Neuronal stem cell (in vitro differentiated cells): Measurements from ENCODE around the gene NRCAM.
A peak's percentile ranks its signal among the peaks of the same experiment; 100 is the strongest.

ENCODE experiments used
- DNase-seq: peaks from one replicate; pipeline ENCODE4 v3.0.0-alpha.2; 2013; ENCODE audit warnings: low spot score
- H2AFZ ChIP-seq: one replicate; pipeline ENCODE4 v1.6.1; 2013; ENCODE audit warnings: mild to moderate bottlenecking, low read length, inconsistent platforms
- H2AK5ac ChIP-seq: 2 replicates; pipeline ENCODE4 v1.6.1; 2013; ENCODE audit warnings: low read depth, mild to moderate bottlenecking, inconsistent platforms, low read length, moderate library complexity, mixed read lengths
- H2BK120ac ChIP-seq: 2 replicates; pipeline ENCODE4 v1.6.1; 2013; ENCODE audit warnings: low read depth, mild to moderate bottlenecking, inconsistent platforms, low read length, moderate library complexity, mixed read lengths
- H2BK12ac ChIP-seq: one replicate; pipeline ENCODE4 v1.6.1; 2013; ENCODE audit warnings: low read length, inconsistent platforms
- H2BK15ac ChIP-seq: 2 replicates; pipeline ENCODE4 v1.6.1; 2013; ENCODE audit warnings: mild to moderate bottlenecking, low read length, inconsistent platforms, mixed read lengths
- H2BK5ac ChIP-seq: one replicate; pipeline ENCODE4 v1.6.1; 2013; ENCODE audit warnings: inconsistent platforms, mild to moderate bottlenecking, low read length, moderate library complexity
- H3K14ac ChIP-seq: one replicate; pipeline ENCODE4 v1.6.1; 2013; ENCODE audit warnings: low read length, inconsistent platforms
- H3K18ac ChIP-seq: 2 replicates; pipeline ENCODE4 v1.6.1; 2013; ENCODE audit warnings: low read length, inconsistent platforms
- H3K23ac ChIP-seq: 2 replicates; pipeline ENCODE4 v1.6.1; 2013; ENCODE audit warnings: low read depth, mild to moderate bottlenecking, mixed read lengths, low read length, inconsistent platforms; ENCODE audit not compliant: poor library complexity
- H3K27ac ChIP-seq: replicated peaks from 3 replicates; pipeline ENCODE4 v1.5.1; 2013; ENCODE audit warnings: low read length, inconsistent platforms
- H3K27me3 ChIP-seq, 3 experiments: 2 replicates each; pipeline ENCODE4 v1.6.1; 2013; ENCODE audit warnings: low read length in 3 of 3, mild to moderate bottlenecking in 2 of 3, inconsistent platforms in 1 of 3, low read depth in 1 of 3, mixed read lengths in 1 of 3, moderate library complexity in 1 of 3; ENCODE audit not compliant: control insufficient read depth in 3 of 3, insufficient read depth in 3 of 3
- H3K36me3 ChIP-seq, 2 donors: replicated peaks in 1 of 2; 2 replicates each; pipeline ENCODE4 v1.6.1; 2013; ENCODE audit warnings: low read length in 2 of 2; ENCODE audit not compliant: control insufficient read depth in 2 of 2, insufficient read depth in 2 of 2
- H3K4ac ChIP-seq: 2 replicates; pipeline ENCODE4 v1.6.1; 2013; ENCODE audit warnings: inconsistent platforms, mild to moderate bottlenecking, low read length, moderate library complexity
- H3K4me1 ChIP-seq, 2 donors: 1 replicate in 1 of 2; 2 replicates in 1 of 2; pipeline ENCODE4 v1.6.1; 2013; ENCODE audit warnings: low read length in 2 of 2, low read depth in 1 of 2; ENCODE audit not compliant: control insufficient read depth in 2 of 2, insufficient read depth in 1 of 2
- H3K4me2 ChIP-seq: one replicate; pipeline ENCODE4 v1.6.1; 2013; ENCODE audit warnings: mild to moderate bottlenecking, low read length, inconsistent platforms; ENCODE audit not compliant: insufficient read depth, poor library complexity, severe bottlenecking
- H3K4me3 ChIP-seq, 2 donors: 2 replicates each; pipeline ENCODE4 v1.5.1; 2013; ENCODE audit warnings: low read length in 2 of 2, mild to moderate bottlenecking in 2 of 2, inconsistent platforms in 1 of 2, moderate library complexity in 1 of 2
- H3K79me1 ChIP-seq: one replicate; pipeline ENCODE4 v1.6.1; 2013; ENCODE audit warnings: low read depth, mild to moderate bottlenecking, inconsistent platforms, low read length, moderate library complexity
- H3K9ac ChIP-seq: one replicate; pipeline ENCODE4 v1.6.1; 2013; ENCODE audit warnings: mild to moderate bottlenecking, low read depth, low read length, inconsistent platforms; ENCODE audit not compliant: poor library complexity
- H3K9me3 ChIP-seq, 2 donors: replicated peaks in 1 of 2; 2 replicates each; pipeline versions ENCODE3 to v1.6.1; 2013; ENCODE audit warnings: low read length in 2 of 2, mild to moderate bottlenecking in 2 of 2, inconsistent platforms in 1 of 2, low read depth in 1 of 2, mixed read lengths in 1 of 2, moderate library complexity in 1 of 2; ENCODE audit not compliant: control insufficient read depth in 2 of 2, insufficient read depth in 1 of 2
- H4K8ac ChIP-seq: one replicate; pipeline ENCODE4 v1.6.1; 2013; ENCODE audit warnings: low read depth, mild to moderate bottlenecking, inconsistent platforms, low read length, moderate library complexity
- H4K91ac ChIP-seq: one replicate; pipeline ENCODE4 v1.6.1; 2013; ENCODE audit warnings: low read length, low read depth, mild to moderate bottlenecking, inconsistent platforms; ENCODE audit not compliant: poor library complexity
- WGBS, 2 donors: extraction: QIAGEN DNeasy Blood & Tissue Kit; methylation state at CpG; one replicate each; pipeline ENCODE4 v1.1.7; 2013; ENCODE audit warnings: missing lambda C conversion rate in 2 of 2, mixed read lengths in 1 of 2; ENCODE audit not compliant: insufficient read length in 2 of 2, insufficient replicate concordance in 1 of 2; ENCODE audit errors: extremely low coverage in 2 of 2; 5-methylcytosine and 5-hydroxymethylcytosine counted together

NRCAM gene

DNA sequence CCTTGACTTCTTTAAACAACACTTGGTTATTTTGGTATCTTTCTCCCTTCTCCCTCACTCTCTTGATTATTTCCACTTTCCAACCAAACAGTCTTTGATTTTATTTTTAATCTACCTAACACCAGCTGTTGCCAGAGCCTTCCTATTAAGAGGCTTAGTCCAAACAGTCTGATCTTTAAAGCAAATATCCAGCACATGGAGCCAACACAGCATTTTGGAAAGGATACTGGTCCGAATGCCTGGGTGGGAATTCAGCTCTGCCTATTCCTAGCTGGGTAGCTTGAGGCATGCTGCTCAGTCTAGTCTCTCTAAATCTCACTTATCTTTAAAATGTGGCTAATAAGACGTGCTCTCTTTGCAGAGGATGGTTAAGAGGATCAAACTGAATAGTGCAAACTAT, 129.3 kb downstream of the NRCAM start:
- Histone ChIP-seq H3K23ac (no peak overlapping the region), H3K4me1 (peaks cover 23 to 67% of the 10 kb centered on the region in 2 donors), H2BK12ac (no peak overlapping the region), H3K4me3 (peak overlapping the region in 1 of 2 donors; percentile 8), H4K91ac (no peak overlapping the region), H2BK120ac (no peak overlapping the region), H4K8ac (no peak overlapping the region), H2AFZ (no peak overlapping the region), H3K79me1 (no peaks in the 10 kb centered on the region), H3K14ac (no peak overlapping the region), H3K9me3 (no peaks in the 10 kb centered on the region), H3K27me3 (peaks cover 0 to 2% (median 0%) of the 10 kb centered on the region in 3 experiments), H3K36me3 (no peaks in the 10 kb centered on the region), H2AK5ac (no peak overlapping the region), H3K27ac (no peak overlapping the region), H3K9ac (no peak overlapping the region), H2BK15ac (no peak overlapping the region), H3K4ac (no peak overlapping the region), H3K4me2 (no peak overlapping the region), H2BK5ac (no peak overlapping the region), H3K18ac (no peak overlapping the region)
- no CpG with 5 or more reads among the region's 2 CpGs for WGBS, 2 donors
- no peak for DNase-seq

GRCh38 chr7:108324053-108325038, 131.9 kb downstream of the NRCAM start:
- Histone ChIP-seq H3K9me3 (peaks cover 0 to 3% of the 10 kb centered on the region in 2 donors), H2AFZ (no peak overlapping the region)

DNA sequence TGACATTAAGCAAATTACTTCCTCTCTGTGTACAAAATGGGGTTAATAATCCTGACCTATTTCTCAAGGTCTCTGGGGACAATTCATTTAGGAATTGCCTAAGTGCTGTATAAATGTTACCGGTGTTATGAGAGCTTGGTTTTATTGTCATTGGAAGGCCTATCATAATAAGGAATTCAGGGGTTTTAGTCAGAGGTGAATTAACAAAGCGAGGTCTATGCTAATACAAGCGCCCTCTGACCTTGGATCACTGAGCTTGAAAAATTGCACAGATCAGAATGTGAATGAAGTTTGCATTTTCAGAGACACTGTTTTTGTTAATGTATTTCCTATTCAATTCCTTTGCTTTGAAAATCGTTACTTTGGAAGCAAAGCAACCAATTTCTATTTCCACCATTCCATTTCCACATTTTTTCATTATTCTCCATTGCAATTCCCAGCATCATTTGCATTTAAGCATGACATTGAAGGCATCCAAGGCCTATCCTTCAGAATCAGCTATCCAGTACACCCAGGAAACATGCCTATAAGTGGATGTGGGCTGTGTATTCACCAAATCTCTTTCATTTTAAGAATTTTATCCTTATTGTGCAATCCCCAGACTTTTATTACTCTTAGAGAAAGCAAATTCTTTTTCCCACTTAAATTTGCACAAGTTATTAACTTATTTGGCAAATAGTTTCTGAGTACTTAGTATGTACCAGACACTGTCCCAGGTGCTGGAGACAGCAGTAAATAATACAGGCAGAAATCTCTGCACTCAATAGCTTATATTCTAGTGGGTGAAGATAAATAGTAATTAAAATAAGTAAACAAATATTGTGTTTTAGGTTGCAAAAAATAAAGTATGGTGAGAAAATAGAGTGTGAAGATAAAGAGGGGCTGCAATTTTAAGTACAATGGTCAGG, 133.1 kb downstream of the NRCAM start:
- Histone ChIP-seq H3K27ac (no peak overlapping the region), H3K4me1 (peaks cover 18 to 53% of the 10 kb centered on the region in 2 donors), H3K4ac (no peak overlapping the region), H4K8ac (no peak overlapping the region), H3K23ac (no peak overlapping the region), H2BK5ac (no peak overlapping the region), H3K18ac (no peak overlapping the region), H2BK12ac (no peak overlapping the region), H3K79me1 (no peaks in the 10 kb centered on the region), H3K4me2 (no peak overlapping the region), H2BK15ac (no peak overlapping the region), H2BK120ac (no peak overlapping the region), H3K9ac (no peak overlapping the region), H2AFZ (no peak overlapping the region), H3K9me3 (peaks cover 0 to 3% of the 10 kb centered on the region in 2 donors), H2AK5ac (no peak overlapping the region), H3K4me3 (no peak overlapping the region), H3K27me3 (peaks cover 0 to 14% (median 0%) of the 10 kb centered on the region in 3 experiments), H3K14ac (no peak overlapping the region), H4K91ac (no peak overlapping the region), H3K36me3 (no peaks in the 10 kb centered on the region)
- no CpG with 5 or more reads among the region's 4 CpGs for WGBS, 2 donors
- no peak for DNase-seq

More at GRCh38 chr7:108324053-108325038, 131.9 kb downstream of the NRCAM start:
- Histone ChIP-seq H3K14ac (no peak overlapping the region), H3K4ac (no peak overlapping the region), H4K8ac (no peak overlapping the region), H2BK120ac (no peak overlapping the region), H2BK15ac (no peak overlapping the region), H3K4me3 (no peak overlapping the region), H3K4me2 (no peak overlapping the region), H3K9ac (no peak overlapping the region), H3K27ac (peak overlapping the region; percentile 64), H2BK12ac (no peak overlapping the region), H4K91ac (no peak overlapping the region), H3K36me3 (no peaks in the 10 kb centered on the region), H2AK5ac (no peak overlapping the region), H3K23ac (no peak overlapping the region), H3K4me1 (peaks cover 18 to 59% of the 10 kb centered on the region in 2 donors), H3K18ac (no peak overlapping the region), H3K79me1 (no peaks in the 10 kb centered on the region), H2BK5ac (no peak overlapping the region), H3K27me3 (peaks cover 0 to 14% (median 0%) of the 10 kb centered on the region in 3 experiments)
- WGBS, 2 donors: no CpG with 5 or more reads among the region's 4 CpGs
- DNase-seq: no peak
